AG10803 (cell line): ENCODE data around the gene MAP3K10.
A peak's percentile ranks its signal among the peaks of the same experiment; 100 is the strongest.

Source experiments
- DNase-seq: peaks from one replicate; pipeline ENCODE4 v3.0.0; 2010; ENCODE audit warnings: low read depth
- H3K4me3 ChIP-seq: 2 replicates; pipeline ENCODE4 v1.5.1; 2011; ENCODE audit warnings: mild to moderate bottlenecking, low read length, control low read depth
- TF ChIP-seq, protein P1 (sequence below): conservative IDR thresholded peaks from 2 replicates; pipeline ENCODE4 v1.5.1; 2011; ENCODE audit warnings: mild to moderate bottlenecking, low read length, control low read depth, inconsistent platforms

The MAP3K10 gene

DNA sequence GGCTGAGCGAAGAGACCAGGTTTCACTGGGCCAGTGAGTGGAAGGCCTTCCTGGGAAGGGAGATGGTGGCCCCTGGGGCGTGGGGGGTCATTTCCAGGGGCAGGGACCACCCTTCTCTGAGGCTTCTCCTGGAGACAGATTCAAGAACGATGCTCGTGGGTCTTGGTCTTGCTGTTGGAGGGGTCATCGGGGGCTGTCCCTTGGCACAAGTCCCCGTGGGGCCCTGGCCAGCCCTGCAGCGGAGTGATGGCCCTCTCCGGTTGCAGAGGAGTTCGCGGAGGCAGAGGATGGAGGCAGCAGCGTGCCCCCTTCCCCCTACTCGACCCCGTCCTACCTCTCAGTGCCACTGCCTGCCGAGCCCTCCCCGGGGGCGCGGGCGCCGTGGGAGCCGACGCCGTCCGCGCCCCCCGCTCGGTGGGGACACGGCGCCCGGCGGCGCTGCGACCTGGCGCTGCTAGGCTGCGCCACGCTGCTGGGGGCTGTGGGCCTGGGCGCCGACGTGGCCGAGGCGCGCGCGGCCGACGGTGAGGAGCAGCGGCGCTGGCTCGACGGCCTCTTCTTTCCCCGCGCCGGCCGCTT is 22.1 kb downstream of the MAP3K10 start:
- DNase-seq, result no peak
- TF ChIP-seq, protein P1, sequence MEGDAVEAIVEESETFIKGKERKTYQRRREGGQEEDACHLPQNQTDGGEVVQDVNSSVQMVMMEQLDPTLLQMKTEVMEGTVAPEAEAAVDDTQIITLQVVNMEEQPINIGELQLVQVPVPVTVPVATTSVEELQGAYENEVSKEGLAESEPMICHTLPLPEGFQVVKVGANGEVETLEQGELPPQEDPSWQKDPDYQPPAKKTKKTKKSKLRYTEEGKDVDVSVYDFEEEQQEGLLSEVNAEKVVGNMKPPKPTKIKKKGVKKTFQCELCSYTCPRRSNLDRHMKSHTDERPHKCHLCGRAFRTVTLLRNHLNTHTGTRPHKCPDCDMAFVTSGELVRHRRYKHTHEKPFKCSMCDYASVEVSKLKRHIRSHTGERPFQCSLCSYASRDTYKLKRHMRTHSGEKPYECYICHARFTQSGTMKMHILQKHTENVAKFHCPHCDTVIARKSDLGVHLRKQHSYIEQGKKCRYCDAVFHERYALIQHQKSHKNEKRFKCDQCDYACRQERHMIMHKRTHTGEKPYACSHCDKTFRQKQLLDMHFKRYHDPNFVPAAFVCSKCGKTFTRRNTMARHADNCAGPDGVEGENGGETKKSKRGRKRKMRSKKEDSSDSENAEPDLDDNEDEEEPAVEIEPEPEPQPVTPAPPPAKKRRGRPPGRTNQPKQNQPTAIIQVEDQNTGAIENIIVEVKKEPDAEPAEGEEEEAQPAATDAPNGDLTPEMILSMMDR, result no peak
- no peak overlapping the region for H3K4me3 ChIP-seq

DNA sequence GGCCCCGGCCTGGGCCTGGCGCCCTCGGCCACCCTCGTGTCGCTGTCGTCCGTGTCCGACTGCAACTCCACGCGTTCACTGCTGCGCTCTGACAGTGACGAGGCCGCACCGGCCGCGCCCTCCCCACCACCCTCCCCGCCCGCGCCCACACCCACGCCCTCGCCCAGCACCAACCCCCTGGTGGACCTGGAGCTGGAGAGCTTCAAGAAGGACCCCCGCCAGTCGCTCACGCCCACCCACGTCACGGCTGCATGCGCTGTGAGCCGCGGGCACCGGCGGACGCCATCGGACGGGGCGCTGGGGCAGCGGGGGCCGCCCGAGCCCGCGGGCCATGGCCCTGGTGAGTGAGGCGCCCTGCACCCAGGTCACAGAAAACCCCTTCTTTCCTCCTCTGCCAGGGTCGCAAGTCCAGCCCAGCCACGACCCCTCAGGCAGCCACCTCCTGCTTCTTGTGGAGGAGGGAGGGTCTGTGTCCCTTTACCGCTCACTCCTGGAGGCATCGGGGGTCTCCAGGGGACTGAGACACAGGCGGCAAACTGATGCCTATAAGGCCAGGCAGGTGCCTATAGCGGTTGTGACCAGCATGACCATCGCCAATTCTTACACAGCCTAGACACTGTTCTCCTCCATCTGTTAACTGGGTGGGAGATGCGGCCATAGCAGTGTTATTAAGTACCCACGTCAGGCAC is 22.8 kb downstream of the MAP3K10 start:
- H3K4me3 ChIP-seq, result no peak overlapping the region
- TF ChIP-seq, protein P1, result no peak
- DNase-seq, result no peak

DNA sequence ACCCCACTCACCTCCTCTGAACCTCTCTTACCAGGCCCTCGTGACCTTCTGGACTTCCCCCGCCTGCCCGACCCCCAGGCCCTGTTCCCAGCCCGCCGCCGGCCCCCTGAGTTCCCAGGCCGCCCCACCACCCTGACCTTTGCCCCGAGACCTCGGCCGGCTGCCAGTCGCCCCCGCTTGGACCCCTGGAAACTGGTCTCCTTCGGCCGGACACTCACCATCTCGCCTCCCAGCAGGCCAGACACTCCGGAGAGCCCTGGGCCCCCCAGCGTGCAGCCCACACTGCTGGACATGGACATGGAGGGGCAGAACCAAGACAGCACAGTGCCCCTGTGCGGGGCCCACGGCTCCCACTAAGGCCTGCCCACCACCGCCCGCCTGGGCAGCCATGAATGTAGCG is 23.7 kb downstream of the MAP3K10 start:
- no peak overlapping the region for H3K4me3 ChIP-seq
- DNase-seq, result no peak
- TF ChIP-seq, protein P1, result no peak

DNA sequence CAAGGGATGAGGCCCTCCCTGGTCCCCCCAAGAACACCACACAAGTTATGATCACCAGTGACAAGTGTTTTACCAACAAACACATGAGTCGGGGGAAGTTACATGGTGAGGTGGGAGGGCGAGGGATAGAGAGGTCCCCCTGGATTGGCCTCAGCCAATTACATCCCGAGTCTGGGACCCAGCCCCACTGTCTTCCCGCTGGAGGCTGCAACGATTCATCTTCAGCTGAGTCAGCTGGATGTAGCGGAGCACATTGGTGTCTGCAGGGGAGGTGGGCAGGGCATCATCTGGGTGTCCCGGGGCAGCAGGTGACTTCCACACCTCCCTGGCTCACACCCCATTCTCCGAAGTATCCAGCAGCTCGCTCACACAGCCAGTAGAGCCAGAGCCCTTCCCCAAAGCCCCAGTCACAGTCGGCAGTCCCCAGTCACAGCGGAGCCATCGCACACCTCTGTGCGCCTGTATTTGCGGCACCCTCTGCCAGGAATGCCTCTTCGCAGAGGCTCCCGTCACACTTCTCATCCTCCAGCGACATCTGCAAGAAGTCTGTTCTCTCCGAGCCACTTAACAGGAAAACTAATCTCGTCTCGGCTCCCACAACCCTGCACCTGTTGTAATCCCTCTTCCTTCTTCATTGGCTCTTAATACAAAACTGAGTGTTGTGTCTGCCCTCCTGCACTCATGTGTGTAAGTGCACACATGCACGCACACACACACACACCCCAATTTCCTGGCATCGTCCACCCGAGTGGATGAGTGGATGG is 25.0 kb downstream of the MAP3K10 start:
- TF ChIP-seq, protein P1, result no peak
- no peak for DNase-seq
- no peak overlapping the region for H3K4me3 ChIP-seq

GRCh38 chr19:40216777-40217026 is 25.5 kb downstream of the MAP3K10 start:
- no peak overlapping the region for H3K4me3 ChIP-seq
- TF ChIP-seq, protein P1, result no peak
- DNase-seq, result no peak

DNA sequence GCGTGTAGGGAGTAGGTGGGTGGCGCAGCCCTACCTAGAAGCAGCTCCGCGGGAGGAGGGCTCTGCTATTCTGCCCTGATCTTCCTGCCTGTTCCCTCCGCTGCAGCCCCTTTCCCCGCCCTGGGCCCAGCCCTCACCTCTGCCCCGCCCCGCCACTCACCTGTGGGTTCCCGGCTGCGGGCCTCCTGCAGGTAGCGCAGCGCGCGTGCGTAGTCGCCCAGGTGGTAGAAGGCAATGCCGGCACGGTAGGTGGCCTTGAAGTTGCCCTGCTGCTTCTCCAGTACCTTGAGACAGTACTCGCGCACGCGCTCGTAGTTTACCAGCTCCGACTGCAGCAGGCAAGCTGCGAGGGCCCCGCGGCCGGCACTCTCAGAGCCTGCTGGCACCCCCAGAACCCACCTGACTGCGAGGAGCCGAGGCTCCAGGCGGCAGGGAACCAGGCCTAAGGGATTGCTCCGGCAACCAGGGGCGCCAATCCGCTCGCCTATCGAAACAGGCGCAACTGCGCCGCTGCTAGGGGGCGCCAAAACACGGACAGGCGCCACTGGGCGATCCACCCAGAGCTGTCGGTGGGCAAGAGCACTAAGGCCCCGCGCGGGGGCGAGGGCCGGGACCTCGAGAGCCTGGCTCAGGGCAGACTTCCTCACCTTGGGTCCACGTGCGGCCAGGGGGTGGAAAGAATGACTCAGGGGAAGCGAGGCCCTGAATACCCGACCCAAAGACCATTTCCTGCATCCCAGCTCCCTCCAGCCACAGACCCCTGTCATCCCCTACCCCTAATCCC is 26.0 kb downstream of the MAP3K10 start:
- no peak overlapping the region for H3K4me3 ChIP-seq
- no peak for DNase-seq
- TF ChIP-seq, protein P1, result 0 out of 2 replicates have a peak, but pooled peaks have one; percentile 7
